Thoracic aorta (tissue), 2 donors: ENCODE data around the gene KLHL18. TPM values are rescaled to one million over a fixed set of nuclear protein-coding genes. Genes with fewer than 3 reads are reported as not detected.
A peak's percentile ranks its signal among the peaks of the same experiment; 100 is the strongest.

Experiments
- ATAC-seq: fragments of 150-250 bp; one replicate; pipeline ENCODE4 v1.8.0; 2017; ENCODE audit warnings: low read depth; ENCODE audit not compliant: insufficient number of reproducible peaks, low FRiP score
- DNase-seq: peaks from one replicate; pipeline ENCODE4 v3.0.0-alpha.2; 2020; ENCODE audit warnings: low spot score
- H3K27ac ChIP-seq, 2 donors: fragments of 200-600 bp; sonication (generic); 1 replicate in 1 of 2; 2 replicates in 1 of 2; pipeline ENCODE4 v1.5.1; 2016; ENCODE audit warnings: mild to moderate bottlenecking in 2 of 2, moderate library complexity in 2 of 2
- H3K27me3 ChIP-seq: fragments of 200-600 bp; sonication (generic); replicated peaks from 2 replicates; pipeline ENCODE4 v1.6.0; 2016; ENCODE audit warnings: mild to moderate bottlenecking; ENCODE audit not compliant: insufficient read depth
- H3K36me3 ChIP-seq: fragments of 200-600 bp; sonication (generic); one replicate; pipeline ENCODE4 v1.5.1; 2016
- H3K4me1 ChIP-seq, 2 donors: fragments of 200-600 bp; sonication (generic); 1 replicate in 1 of 2; 2 replicates in 1 of 2; pipeline versions ENCODE4 v1.5.1 to v1.6.0; 2016; ENCODE audit warnings: low read depth in 2 of 2, mild to moderate bottlenecking in 1 of 2; ENCODE audit not compliant: control insufficient read depth in 1 of 2
- H3K4me3 ChIP-seq: fragments of 200-600 bp; sonication (generic); 2 replicates; pipeline ENCODE4 v1.5.1; 2016; ENCODE audit warnings: mild to moderate bottlenecking
- H3K9me3 ChIP-seq: fragments of 200-600 bp; sonication (generic); 2 replicates; pipeline ENCODE4 v1.5.1; 2016
- CTCF ChIP-seq: fragments of 200-600 bp; sonication (generic); IDR thresholded peaks from one replicate; pipeline ENCODE4 v1.5.1; 2019; ENCODE audit warnings: antibody characterized with exemption
- total RNA-seq, 2 donors: library from RNA; depleted of rRNA; stranded (reverse); fragments of >200 nt; gene quantifications; one replicate each; pipeline versions ENCODE4 v1.1.0 to v1.2.3, GENCODE V29; 2016

Gene KLHL18
- total RNA-seq, 2 donors from 2014 or later, result 18.4 to 30.9 TPM

GRCh38 chr3:47318916-47319315, 36.2 kb downstream of the KLHL18 start:
- no peak for ATAC-seq
- H3K9me3 ChIP-seq, result no peaks in the 10 kb centered on the region
- H3K27me3 ChIP-seq, result no peaks in the 10 kb centered on the region
- no peak overlapping the region for H3K27ac ChIP-seq
- H3K36me3 ChIP-seq, result peaks cover 35% of the 10 kb centered on the region
- DNase-seq, result no peak
- no peak for TF ChIP-seq CTCF
- H3K4me1 ChIP-seq, result peaks cover 0 to under 1% of the 10 kb centered on the region in 2 donors
- H3K4me3 ChIP-seq, result no peak overlapping the region

- H3K27me3 ChIP-seq, result no peaks in the 10 kb centered on the region
- no peaks in the 10 kb centered on the region for H3K4me1 ChIP-seq
- no peak for DNase-seq
- H3K4me3 ChIP-seq, result no peak overlapping the region
- no peak for TF ChIP-seq CTCF
- ATAC-seq, result no peak
- H3K27ac ChIP-seq, result no peak overlapping the region
- no peaks in the 10 kb centered on the region for H3K9me3 ChIP-seq
- H3K36me3 ChIP-seq, result peaks cover 37% of the 10 kb centered on the region
Observed at GRCh38 chr3:47319956-47320355, 37.2 kb downstream of the KLHL18 start.

- peak; percentile 27 for ATAC-seq
- Histone ChIP-seq H3K4me1 (no peaks in the 10 kb centered on the region), H3K27ac (no peak overlapping the region), H3K9me3 (no peaks in the 10 kb centered on the region), H3K4me3 (no peak overlapping the region), H3K27me3 (no peaks in the 10 kb centered on the region), H3K36me3 (peaks cover 44% of the 10 kb centered on the region)
- TF ChIP-seq CTCF, result no peak
- DNase-seq, result no peak
Observed at GRCh38 chr3:47323431-47324277, 40.9 kb downstream of the KLHL18 start.

- H3K27ac ChIP-seq, result no peak overlapping the region
- H3K36me3 ChIP-seq, result peaks cover 44% of the 10 kb centered on the region
- no peaks in the 10 kb centered on the region for H3K27me3 ChIP-seq
- no peak overlapping the region for H3K4me3 ChIP-seq
- DNase-seq (no peak), ATAC-seq (peak; percentile 89)
- H3K9me3 ChIP-seq, result no peaks in the 10 kb centered on the region
- no peaks in the 10 kb centered on the region for H3K4me1 ChIP-seq
- peak; percentile 60 for TF ChIP-seq CTCF
Observed at GRCh38 chr3:47324278-47324865, 41.6 kb downstream of the KLHL18 start.

GRCh38 chr3:47333907-47334306, 51.2 kb downstream of the KLHL18 start:
- no peak for ATAC-seq
- no peaks in the 10 kb centered on the region for H3K9me3 ChIP-seq
- TF ChIP-seq CTCF, result no peak
- no peak overlapping the region for H3K27ac ChIP-seq
- no peak for DNase-seq
- H3K27me3 ChIP-seq, result no peaks in the 10 kb centered on the region
- no peaks in the 10 kb centered on the region for H3K4me1 ChIP-seq
- peaks cover 75% of the 10 kb centered on the region for H3K36me3 ChIP-seq
- H3K4me3 ChIP-seq, result no peak overlapping the region
